ENCODE measurements around the gene DEGS1. TPM values are rescaled to one million over a fixed set of nuclear protein-coding genes. Genes with fewer than 3 reads are reported as not detected.
A peak's percentile ranks its signal among the peaks of the same experiment; 100 is the strongest.

Gene DEGS1
- 36.4 and 56.6 TPM in 2 replicates for total RNA-seq
- 93.1 and 98.2 TPM in 2 replicates for polyA plus RNA-seq

- H3K4me3 ChIP-seq: peak within 1 kb of the TSS; percentile 85
- DNase-seq (ENCODE audit: low read depth in 1 of 2, low spot score in 1 of 2): peak; percentile 85 to 94
- peak within 1 kb of the TSS; percentile 95 for H3K27ac ChIP-seq
- TF ChIP-seq CTCF (IDR thresholded peaks at IDR 0.05; ENCODE audit: low read depth, low read length): no peak
- no peaks in the 10 kb centered on the region for H3K4me1 ChIP-seq (ENCODE audit: low read depth)
- no peaks in the 10 kb centered on the region for H3K27me3 ChIP-seq
- H3K36me3 ChIP-seq: no peaks in the 10 kb centered on the region
- H3K9me3 ChIP-seq (ENCODE audit: low read depth): no peaks in the 10 kb centered on the region
Measured at GRCh38 chr1:224182866-224183590, at the start of gene DEGS1. TSS of gene DEGS1 (plus strand) at chr1:224183240. CDS start at chr1:224183337, 97 bp downstream.

- Histone ChIP-seq H3K4me1 (ENCODE audit: low read depth) (no peaks in the 10 kb centered on the region), H3K4me3 (no peak overlapping the region), H3K27me3 (no peaks in the 10 kb centered on the region), H3K36me3 (peaks cover 43% of the 10 kb centered on the region), H3K9me3 (ENCODE audit: low read depth) (no peaks in the 10 kb centered on the region), H3K27ac (no peak overlapping the region)
- TF ChIP-seq CTCF (IDR thresholded peaks at IDR 0.05; ENCODE audit: low read depth, low read length): no peak
- no peak for DNase-seq (ENCODE audit: low read depth in 1 of 2, low spot score in 1 of 2)
Measured at GRCh38 chr1:224133741-224134299, 49.2 kb upstream of the DEGS1 start.

GRCh38 chr1:224137518-224137917 is 45.5 kb upstream of the DEGS1 start:
- DNase-seq (ENCODE audit: low read depth in 1 of 2, low spot score in 1 of 2): no peak
- Histone ChIP-seq H3K9me3 (ENCODE audit: low read depth) (no peaks in the 10 kb centered on the region), H3K4me1 (ENCODE audit: low read depth) (no peaks in the 10 kb centered on the region), H3K27ac (no peak overlapping the region), H3K4me3 (no peak overlapping the region), H3K27me3 (no peaks in the 10 kb centered on the region), H3K36me3 (peaks cover 32% of the 10 kb centered on the region)
- no peak for TF ChIP-seq CTCF (IDR thresholded peaks at IDR 0.05; ENCODE audit: low read depth, low read length)

GRCh38 chr1:224138198-224138597 is 44.8 kb upstream of the DEGS1 start:
- DNase-seq (ENCODE audit: low read depth in 1 of 2, low spot score in 1 of 2): no peak
- H3K4me3 ChIP-seq: no peak overlapping the region
- no peaks in the 10 kb centered on the region for H3K9me3 ChIP-seq (ENCODE audit: low read depth)
- H3K27ac ChIP-seq: no peak overlapping the region
- no peaks in the 10 kb centered on the region for H3K27me3 ChIP-seq
- TF ChIP-seq CTCF (IDR thresholded peaks at IDR 0.05; ENCODE audit: low read depth, low read length): no peak
- H3K4me1 ChIP-seq (ENCODE audit: low read depth): no peaks in the 10 kb centered on the region
- H3K36me3 ChIP-seq: peaks cover 25% of the 10 kb centered on the region

GRCh38 chr1:224141693-224142092 is 41.3 kb upstream of the DEGS1 start:
- Histone ChIP-seq H3K27ac (no peak overlapping the region), H3K36me3 (peaks cover 16% of the 10 kb centered on the region), H3K9me3 (ENCODE audit: low read depth) (no peaks in the 10 kb centered on the region), H3K4me1 (ENCODE audit: low read depth) (no peaks in the 10 kb centered on the region), H3K4me3 (no peak overlapping the region), H3K27me3 (no peaks in the 10 kb centered on the region)
- DNase-seq (ENCODE audit: low read depth in 1 of 2, low spot score in 1 of 2): no peak
- TF ChIP-seq CTCF (IDR thresholded peaks at IDR 0.05; ENCODE audit: low read depth, low read length): no peak

Data from cardiac muscle cell (in vitro differentiated cells and primary cell).